Heart right ventricle (tissue), 16 donors: ENCODE data around the gene SCYGR4. TPM values are rescaled to one million over a fixed set of nuclear protein-coding genes. Genes with fewer than 3 reads are reported as not detected.
"Not testable (repeated sequence)": the region's sequence is repeated elsewhere in the genome, so short reads cannot be mapped to it uniquely, and the experiment has no call there.

Experiments
- ATAC-seq, 8 donors: fragments of 200-7000 bp; cut with Tn5 transposase; one replicate each; pipeline ENCODE4 v1.9.1; 2020; ENCODE audit warnings: mild to moderate bottlenecking in 8 of 8, moderate library complexity in 8 of 8, moderate number of reproducible peaks in 1 of 8
- DNase-seq, 2 donors: peaks; one replicate each; pipeline ENCODE4 v3.0.0-alpha.2; 2020
- H3K27ac ChIP-seq, 10 donors: fragments of 200-600 bp; sonication (generic) in 2 of 10; one replicate each; pipeline versions ENCODE4 v1.5.0 to v1.8.0; 2020 to 2022; ENCODE audit warnings: mild to moderate bottlenecking in 3 of 10
- H3K27me3 ChIP-seq, 7 donors: fragments of 200-600 bp; one replicate each; pipeline ENCODE4 v1.8.0; 2021 to 2022; ENCODE audit warnings: mild to moderate bottlenecking in 2 of 7
- H3K36me3 ChIP-seq, 9 donors: fragments of 200-600 bp; sonication (generic) in 1 of 9; one replicate each; pipeline versions ENCODE4 v1.5.0 to v1.8.0; 2020 to 2022; ENCODE audit warnings: mild to moderate bottlenecking in 2 of 9
- H3K4me1 ChIP-seq, 9 donors: fragments of 200-600 bp; sonication (generic) in 1 of 9; one replicate each; pipeline versions ENCODE4 v1.5.0 to v1.8.0; 2020 to 2022; ENCODE audit warnings: mild to moderate bottlenecking in 4 of 9
- H3K4me3 ChIP-seq, 10 donors: fragments of 200-600 bp; sonication (generic) in 2 of 10; one replicate each; pipeline versions ENCODE4 v1.5.0 to v1.8.0; 2020 to 2022; ENCODE audit warnings: mild to moderate bottlenecking in 7 of 10, moderate library complexity in 2 of 10
- H3K9me3 ChIP-seq, 11 donors: fragments of 200-600 bp in 10 of 11; sonication (generic) in 2 of 11; one replicate each; pipeline versions ENCODE4 v1.5.0 to v1.8.0; 2013 to 2022; ENCODE audit warnings: mild to moderate bottlenecking in 2 of 11, control low read depth in 1 of 11, moderate library complexity in 1 of 11
- WGBS, 2 donors: extraction: QIAGEN DNeasy Blood & Tissue Kit; methylation state at CpG; one replicate each; pipeline ENCODE4 v1.1.7; 2013; ENCODE audit warnings: inconsistent platforms in 1 of 2; 5-methylcytosine and 5-hydroxymethylcytosine counted together
- intact Hi-C, 10 donors: fragments of 100-400 bp; cut with DNase I; formaldehyde crosslinking; loops; one replicate each; pipeline versions ENCODE4 v1.11.1 to v1.14.2; 2022
- polyA plus RNA-seq, 2 donors: library from polyadenylated mRNA; stranded (reverse); fragments of 200-250 nt; gene quantifications; one replicate each; pipeline ENCODE4 v1.2.3, GENCODE V29; 2013
- total RNA-seq, 10 donors: library from RNA; stranded (reverse); fragmentation: NEBNext Ultra II Directional in 3 of 10; extraction: Animal tissue kit (Norgen Biotek cat#: 25700) in 3 of 10; gene quantifications; one replicate each; pipeline versions ENCODE4 v1.2.1 to v1.2.4, GENCODE V29; 2021 to 2023
- TF ChIP-seq, protein P1 (sequence below), 9 donors: fragments of 200-600 bp; sonication (generic) in 2 of 9; IDR thresholded peaks; one replicate each; pipeline versions ENCODE4 v1.5.0 to v1.8.0; 2021 to 2022; ENCODE audit warnings: antibody characterized with exemption in 9 of 9, mild to moderate bottlenecking in 5 of 9, moderate library complexity in 1 of 9
- donor health status: Arrhythmogenic right ventricular cardiomyopathy.
- donor health status: ischemic (EF 13 %, LVEDD 7.1; RV severe dilation, severe dysfunction).
- donor health status: healthy with polysubstance abuse.
- donor health status: DM: no; HTN: yes; CAD: no.
- donor health status: DM: no; HTN: no; CAD: no.
- donor health status: ischemic (EF 25% LVEDD 6.9; RV normal size, moderate dysfunction).
- donor health status: ischemic (EF 25% LVEDD 5.7; RV mildly dilated, moderate dysfunction).
- donor health status: healthy.
- donor health status: DM: yes; HTN: yes; CAD: no.
- donor health status: Ischemic cardiomyopathy.
- donor health status: ischemic (EF 35%, LVEDD 5.7; RV mildly dilated, moderate dysfunction).
- donor health status: nonischemic (EF 11% LVEDD 7.7; RV severe dilation, severe dysfunction).
- donor health status: DM: yes; HTN: yes; CAD: no.
- donor health status: PGD.
- donor health status: ischemic (EF 29% LVEDD 5.4; RV normal size, mild dysfunction).
- donor health status: nonischemic (EF 23%, LVEDD 6.1; RV moderate dilation, normal function).

SCYGR4 gene
- total and polyA plus RNA-seq, 12 donors: not detected

- Histone ChIP-seq H3K27ac (no peak overlapping the region), H3K4me3 (no peak overlapping the region), H3K36me3 (no peaks in the 10 kb centered on the region), H3K9me3 (no peaks in the 10 kb centered on the region), H3K4me1 (peaks cover 0 to 14% (median 0%) of the 10 kb centered on the region in 9 donors), H3K27me3 (peaks cover 0 to 4% (median 0%) of the 10 kb centered on the region in 7 donors)
- ATAC-seq (no peak), DNase-seq (no peak)
- TF ChIP-seq, protein P1, sequence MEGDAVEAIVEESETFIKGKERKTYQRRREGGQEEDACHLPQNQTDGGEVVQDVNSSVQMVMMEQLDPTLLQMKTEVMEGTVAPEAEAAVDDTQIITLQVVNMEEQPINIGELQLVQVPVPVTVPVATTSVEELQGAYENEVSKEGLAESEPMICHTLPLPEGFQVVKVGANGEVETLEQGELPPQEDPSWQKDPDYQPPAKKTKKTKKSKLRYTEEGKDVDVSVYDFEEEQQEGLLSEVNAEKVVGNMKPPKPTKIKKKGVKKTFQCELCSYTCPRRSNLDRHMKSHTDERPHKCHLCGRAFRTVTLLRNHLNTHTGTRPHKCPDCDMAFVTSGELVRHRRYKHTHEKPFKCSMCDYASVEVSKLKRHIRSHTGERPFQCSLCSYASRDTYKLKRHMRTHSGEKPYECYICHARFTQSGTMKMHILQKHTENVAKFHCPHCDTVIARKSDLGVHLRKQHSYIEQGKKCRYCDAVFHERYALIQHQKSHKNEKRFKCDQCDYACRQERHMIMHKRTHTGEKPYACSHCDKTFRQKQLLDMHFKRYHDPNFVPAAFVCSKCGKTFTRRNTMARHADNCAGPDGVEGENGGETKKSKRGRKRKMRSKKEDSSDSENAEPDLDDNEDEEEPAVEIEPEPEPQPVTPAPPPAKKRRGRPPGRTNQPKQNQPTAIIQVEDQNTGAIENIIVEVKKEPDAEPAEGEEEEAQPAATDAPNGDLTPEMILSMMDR (IDR thresholded peaks at IDR 0.05): no peak
- intact Hi-C loops: loop anchor here in 2 of 10 donors (5.0 to 10.0 kb wide), 3 partner anchors 105 to 257 kb away; no protein-coding TSS in a partner anchor
- WGBS, 2 donors: 48 to 58% methylated on average over 3 of the region's 3 CpGs
These were observed 44.5 kb downstream of the SCYGR4 start for GRCh38 chr2:227661827-227662226.

GRCh38 chr2:227665189-227665940 is 48.1 kb downstream of the SCYGR4 start:
- 78 to 82% methylated on average over 6 of the region's 6 CpGs for WGBS, 2 donors
- ATAC-seq: no peak
- H3K27ac ChIP-seq: no peak overlapping the region
- H3K9me3 ChIP-seq: no peaks in the 10 kb centered on the region
- no peaks in the 10 kb centered on the region for H3K36me3 ChIP-seq
- H3K4me3 ChIP-seq: no peak overlapping the region
- intact Hi-C loops: loop anchor here in 1 of 10 donors (10.0 kb wide), 2 partner anchors 199 to 261 kb away; no protein-coding TSS in a partner anchor
- peaks cover 0 to 3% (median 0%) of the 10 kb centered on the region in 9 donors for H3K4me1 ChIP-seq
- TF ChIP-seq, protein P1 (IDR thresholded peaks at IDR 0.05): no peak
- peaks cover 0 to 4% (median 0%) of the 10 kb centered on the region in 7 donors for H3K27me3 ChIP-seq
- DNase-seq: no peak

GRCh38 chr2:227666631-227667170 is 49.4 kb downstream of the SCYGR4 start, which contains the start of gene SCYGR5:
TSS of gene SCYGR5 (plus strand) at chr2:227666804. CDS start at chr2:227666804, 0 bp downstream.
- H3K4me1 ChIP-seq, H3K4me3 ChIP-seq, H3K9me3 ChIP-seq, DNase-seq, ATAC-seq, H3K27ac ChIP-seq, H3K36me3 ChIP-seq, H3K27me3 ChIP-seq: not testable (repeated sequence)
- intact Hi-C loops: loop anchor here in 1 of 10 donors (10.0 kb wide), 2 partner anchors 198 to 262 kb away; no protein-coding TSS in a partner anchor
- 88 to 91% methylated on average over 11 to 13 of the region's 13 CpGs for WGBS, 2 donors

Other genes starting within 250 kb of the SCYGR4 start
- not detected for gene TM4SF20, start 238.2 kb upstream of the SCYGR4 start, total RNA-seq
- gene TM4SF20, start 238.2 kb upstream of the SCYGR4 start, polyA plus RNA-seq: not detected
- not detected for gene SCYGR1, start 229.5 kb upstream of the SCYGR4 start, total RNA-seq
- gene SCYGR1, start 229.5 kb upstream of the SCYGR4 start, polyA plus RNA-seq: not detected
- 10 to 100 TPM; 52.8 to 77.9 (median 59.0) TPM for gene AGFG1, start 145.3 kb upstream of the SCYGR4 start, total RNA-seq
- 10 to 100 TPM; 14.1 to 42.1 TPM for gene AGFG1, start 145.3 kb upstream of the SCYGR4 start, polyA plus RNA-seq
- not detected for gene SCYGR2, start 18.6 kb upstream of the SCYGR4 start, total RNA-seq
- gene SCYGR2, start 18.6 kb upstream of the SCYGR4 start, polyA plus RNA-seq: not detected
- gene SCYGR3, start 2.7 kb upstream of the SCYGR4 start, total RNA-seq: not detected
- not detected for gene SCYGR3, start 2.7 kb upstream of the SCYGR4 start, polyA plus RNA-seq
- gene SCYGR5, start 49.3 kb downstream of the SCYGR4 start, total RNA-seq: not detected
- not detected for gene SCYGR5, start 49.3 kb downstream of the SCYGR4 start, polyA plus RNA-seq
- gene SLC19A3, start 100.5 kb downstream of the SCYGR4 start, total RNA-seq: 1 to 10 TPM in 4 of 10 donors, under 1 TPM in 6; 0.13 to 4.5 (median 0.74) TPM
- gene SLC19A3, start 100.5 kb downstream of the SCYGR4 start, polyA plus RNA-seq: 1 to 10 TPM in 1 of 2 donors, under 1 TPM in 1; 0.81 to 2.3 TPM
- not detected for gene SCYGR6, start 107.3 kb downstream of the SCYGR4 start, total RNA-seq
- gene SCYGR6, start 107.3 kb downstream of the SCYGR4 start, polyA plus RNA-seq: not detected
- not detected for gene SCYGR7, start 110.8 kb downstream of the SCYGR4 start, total RNA-seq
- not detected for gene SCYGR7, start 110.8 kb downstream of the SCYGR4 start, polyA plus RNA-seq
- not detected for gene SCYGR8, start 128.4 kb downstream of the SCYGR4 start, total RNA-seq
- not detected for gene SCYGR8, start 128.4 kb downstream of the SCYGR4 start, polyA plus RNA-seq
- not detected for gene CCL20, start 196.3 kb downstream of the SCYGR4 start, total RNA-seq
- gene CCL20, start 196.3 kb downstream of the SCYGR4 start, polyA plus RNA-seq: under 1 TPM in 1 of 2 donors, not detected in 1; 0.20 TPM